Subcutaneous adipose tissue (tissue), 4 donors: ENCODE results near the gene KIAA1328. TPM values are rescaled to one million over a fixed set of nuclear protein-coding genes. Genes with fewer than 3 reads are reported as not detected.

Experiments used
- total RNA-seq, 4 donors: library from RNA; depleted of rRNA; stranded (reverse); fragments of >200 nt; gene quantifications; one replicate each; pipeline ENCODE4 v1.1.0, GENCODE V29; 2016
- TF ChIP-seq, protein P1 (sequence below): fragments of 450-650 bp; IDR thresholded peaks from one replicate; pipeline ENCODE4 v1.5.1; 2016; ENCODE audit warnings: low read depth, mild to moderate bottlenecking, control low read depth, antibody characterized with exemption, moderate library complexity

KIAA1328 gene
- total RNA-seq, 4 donors from 2014 or later, result 15.0 to 22.8 (median 18.9) TPM

DNA sequence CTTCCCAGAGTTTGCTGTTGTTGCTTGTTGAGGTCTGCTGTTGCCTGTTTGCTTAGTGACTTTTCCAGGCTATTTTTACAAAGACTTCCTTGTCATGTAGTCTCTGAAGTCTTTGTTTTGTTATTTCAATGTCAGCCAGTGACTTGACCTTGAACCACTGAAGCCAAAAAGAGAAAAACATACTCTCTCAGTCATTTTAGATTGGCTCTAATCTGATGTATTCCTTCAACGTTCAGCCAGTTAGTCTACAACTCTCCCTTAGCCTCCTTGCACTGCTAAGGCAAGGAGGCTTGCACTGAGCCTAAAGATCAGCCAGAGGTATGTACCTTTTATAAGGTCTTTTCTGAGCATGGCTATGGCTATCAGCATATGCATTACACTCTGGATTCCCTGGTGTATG lies 27.9 kb downstream of the KIAA1328 start:
- TF ChIP-seq, protein P1, sequence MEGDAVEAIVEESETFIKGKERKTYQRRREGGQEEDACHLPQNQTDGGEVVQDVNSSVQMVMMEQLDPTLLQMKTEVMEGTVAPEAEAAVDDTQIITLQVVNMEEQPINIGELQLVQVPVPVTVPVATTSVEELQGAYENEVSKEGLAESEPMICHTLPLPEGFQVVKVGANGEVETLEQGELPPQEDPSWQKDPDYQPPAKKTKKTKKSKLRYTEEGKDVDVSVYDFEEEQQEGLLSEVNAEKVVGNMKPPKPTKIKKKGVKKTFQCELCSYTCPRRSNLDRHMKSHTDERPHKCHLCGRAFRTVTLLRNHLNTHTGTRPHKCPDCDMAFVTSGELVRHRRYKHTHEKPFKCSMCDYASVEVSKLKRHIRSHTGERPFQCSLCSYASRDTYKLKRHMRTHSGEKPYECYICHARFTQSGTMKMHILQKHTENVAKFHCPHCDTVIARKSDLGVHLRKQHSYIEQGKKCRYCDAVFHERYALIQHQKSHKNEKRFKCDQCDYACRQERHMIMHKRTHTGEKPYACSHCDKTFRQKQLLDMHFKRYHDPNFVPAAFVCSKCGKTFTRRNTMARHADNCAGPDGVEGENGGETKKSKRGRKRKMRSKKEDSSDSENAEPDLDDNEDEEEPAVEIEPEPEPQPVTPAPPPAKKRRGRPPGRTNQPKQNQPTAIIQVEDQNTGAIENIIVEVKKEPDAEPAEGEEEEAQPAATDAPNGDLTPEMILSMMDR, result no peak

DNA sequence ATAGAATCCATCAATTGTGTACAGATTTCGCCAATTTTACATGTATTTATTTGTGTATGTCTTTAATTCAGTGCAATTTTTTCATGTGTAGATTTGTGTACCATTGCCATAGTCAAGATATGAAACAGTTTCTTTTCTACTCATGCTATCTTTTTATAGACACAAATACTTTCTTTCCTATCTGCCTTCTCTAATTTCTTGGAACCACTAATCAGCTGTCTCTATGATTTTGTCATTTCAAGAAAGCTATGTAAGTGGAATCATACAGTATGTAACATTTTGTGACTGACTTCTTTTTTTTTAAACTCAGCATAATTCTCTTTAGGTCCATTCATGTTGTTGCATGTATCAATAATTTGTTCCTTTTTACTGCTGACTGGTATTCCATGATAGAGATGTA lies 33.3 kb downstream of the KIAA1328 start:
- TF ChIP-seq, protein P1, result no peak

DNA sequence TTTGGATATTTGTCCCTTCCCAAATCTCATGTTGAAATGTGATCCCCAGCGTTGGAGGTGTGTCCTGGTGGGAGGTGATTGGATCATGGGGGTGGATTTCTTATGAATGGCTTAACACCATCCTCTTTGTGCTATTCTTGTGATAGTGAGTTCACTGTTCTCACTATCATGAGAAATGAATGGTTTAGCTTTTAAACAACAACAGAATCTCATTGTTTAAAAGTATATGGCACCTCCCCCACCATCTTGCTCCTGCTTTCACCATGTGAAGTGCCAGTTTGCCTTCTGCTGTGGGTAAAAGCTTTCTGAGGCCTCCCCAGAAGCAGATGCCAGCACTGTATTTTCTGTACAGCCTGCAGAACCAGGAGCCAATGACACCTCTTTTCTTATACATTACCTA lies 38.1 kb downstream of the KIAA1328 start:
- TF ChIP-seq, protein P1, result no peak

DNA sequence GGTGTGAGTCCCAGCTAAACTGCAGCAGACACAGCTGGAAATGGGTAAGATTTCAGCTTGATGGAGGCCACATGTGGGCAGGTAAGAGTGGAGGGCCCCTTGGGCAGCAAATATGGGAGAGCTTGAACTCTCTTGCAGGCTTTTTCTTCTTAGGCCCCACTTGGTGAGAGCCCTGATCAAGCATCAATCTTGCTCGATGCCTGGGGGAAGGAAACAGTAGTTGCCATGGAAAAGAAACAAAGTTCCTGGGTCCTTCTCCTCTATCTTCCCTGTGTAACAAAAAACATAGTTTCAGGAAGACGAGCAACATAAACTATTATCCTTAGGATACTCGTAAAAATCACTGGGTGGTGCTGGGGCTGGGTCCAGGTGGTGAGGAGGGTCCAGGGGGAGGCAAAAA lies 42.9 kb downstream of the KIAA1328 start:
- TF ChIP-seq, protein P1, result no peak

DNA sequence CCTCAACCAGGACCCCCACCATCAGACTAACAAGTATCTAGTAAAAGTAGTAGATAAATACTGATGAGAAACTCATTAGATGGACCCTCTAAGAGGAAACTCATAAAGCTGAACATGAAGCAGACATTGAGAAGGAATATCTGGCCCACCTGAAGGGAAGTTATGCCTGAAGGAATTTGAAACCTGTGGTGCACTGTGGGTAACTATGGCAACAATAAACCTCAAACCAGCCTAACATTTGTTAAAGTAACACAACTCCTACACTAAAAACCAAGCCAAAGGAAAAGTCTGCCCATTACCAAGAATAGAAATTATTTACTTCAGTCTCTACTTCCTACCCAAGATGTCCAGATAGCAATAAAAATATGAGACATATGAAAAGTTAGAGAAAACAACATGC lies 43.4 kb downstream of the KIAA1328 start:
- TF ChIP-seq, protein P1, result no peak

DNA sequence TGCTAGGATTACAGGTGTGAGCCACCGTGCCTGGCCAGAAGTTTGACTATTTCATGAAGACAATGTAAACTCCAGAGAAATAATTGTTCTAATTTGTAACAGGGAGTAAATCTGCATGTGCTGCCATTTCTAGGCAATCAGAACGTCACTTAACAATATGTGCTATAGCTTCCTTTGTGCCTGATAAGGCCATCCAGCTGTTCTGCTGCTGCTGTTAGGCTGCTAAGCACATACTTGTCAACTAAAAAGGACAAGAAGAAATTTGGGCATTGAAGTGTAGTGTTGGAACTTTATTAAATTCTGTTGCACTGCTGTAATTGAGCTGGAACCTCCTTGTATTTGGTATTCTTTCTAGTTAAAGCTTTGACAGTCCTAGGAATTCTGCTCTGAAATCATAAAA lies 57.1 kb downstream of the KIAA1328 start:
- TF ChIP-seq, protein P1, result no peak

DNA sequence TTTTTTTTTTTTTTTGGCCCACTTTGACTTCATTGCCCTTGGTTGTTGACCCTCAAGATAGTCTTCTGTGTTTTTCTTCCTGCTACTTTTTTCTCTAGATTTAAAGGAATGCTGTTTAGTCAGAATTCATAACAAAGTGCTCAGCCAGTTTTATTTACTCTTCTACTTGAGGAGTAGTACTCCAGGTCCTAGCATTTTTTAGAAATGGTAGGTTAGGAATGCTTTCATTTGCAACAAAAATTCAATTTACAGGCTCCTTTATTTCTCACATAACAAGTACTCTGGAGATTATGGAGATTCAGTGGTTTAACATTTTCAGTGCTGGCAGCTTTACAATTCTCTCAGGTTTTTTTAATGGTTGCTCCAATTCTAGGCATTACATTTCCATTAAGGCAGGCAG lies 58.2 kb downstream of the KIAA1328 start:
- TF ChIP-seq, protein P1, result no peak

DNA sequence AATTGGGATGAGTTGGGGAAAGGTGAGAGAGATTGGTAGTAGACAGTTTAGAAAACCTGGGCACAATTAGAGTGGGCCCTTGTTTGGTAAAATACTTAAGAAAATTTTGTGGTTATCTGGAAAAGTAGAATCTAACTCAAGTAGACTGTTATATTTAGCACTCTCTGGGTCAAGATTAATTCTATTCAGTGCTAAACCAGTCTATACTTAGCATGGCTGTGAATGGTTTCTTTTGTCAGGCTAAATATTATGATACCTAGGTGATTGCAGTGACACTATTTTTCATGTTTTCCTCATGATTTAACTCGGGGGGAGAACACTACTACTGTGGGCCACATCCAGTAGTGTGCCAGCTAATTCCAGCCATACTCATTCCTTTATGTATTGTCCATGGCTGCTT lies 58.9 kb downstream of the KIAA1328 start:
- TF ChIP-seq, protein P1, result no peak
